GM12865 (cell line): ENCODE measurements around the gene LHCGR.

ENCODE experiments used
- DNase-seq: peaks from one replicate; pipeline ENCODE4 v3.0.0; 2010; ENCODE audit warnings: low read depth
- H3K4me3 ChIP-seq: 2 replicates; pipeline ENCODE4 v1.5.1; 2011; ENCODE audit warnings: mild to moderate bottlenecking, low read depth, low read length, control low read depth
- CTCF ChIP-seq: IDR thresholded peaks from 2 replicates; pipeline ENCODE4 v1.5.1; 2011; ENCODE audit warnings: low read length, control low read depth, low read depth, inconsistent platforms; ENCODE audit not compliant: insufficient read depth; ENCODE audit errors: missing control alignments

Gene LHCGR

DNA sequence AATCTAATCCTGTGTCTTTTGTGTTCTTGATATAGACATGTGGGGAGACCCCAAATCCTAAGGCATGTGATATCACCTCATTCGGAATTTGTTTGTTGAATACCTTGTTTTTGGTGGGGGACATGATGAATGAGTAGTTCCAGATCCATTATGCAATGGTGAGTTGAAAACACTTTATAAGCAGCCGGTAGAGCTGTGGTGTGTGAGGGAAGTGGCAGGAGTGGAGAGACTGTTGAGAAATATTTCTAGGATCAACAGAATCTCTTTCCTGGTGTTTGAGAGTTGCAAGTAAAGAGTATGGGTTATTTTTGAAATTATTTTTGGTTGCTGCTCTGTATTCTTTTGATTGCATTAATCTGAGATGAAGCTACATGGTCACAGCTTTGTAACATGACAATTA lies 34.4 kb downstream of the LHCGR start:
- no peak for DNase-seq
- no peak overlapping the region for H3K4me3 ChIP-seq
- no peak for TF ChIP-seq CTCF

DNA sequence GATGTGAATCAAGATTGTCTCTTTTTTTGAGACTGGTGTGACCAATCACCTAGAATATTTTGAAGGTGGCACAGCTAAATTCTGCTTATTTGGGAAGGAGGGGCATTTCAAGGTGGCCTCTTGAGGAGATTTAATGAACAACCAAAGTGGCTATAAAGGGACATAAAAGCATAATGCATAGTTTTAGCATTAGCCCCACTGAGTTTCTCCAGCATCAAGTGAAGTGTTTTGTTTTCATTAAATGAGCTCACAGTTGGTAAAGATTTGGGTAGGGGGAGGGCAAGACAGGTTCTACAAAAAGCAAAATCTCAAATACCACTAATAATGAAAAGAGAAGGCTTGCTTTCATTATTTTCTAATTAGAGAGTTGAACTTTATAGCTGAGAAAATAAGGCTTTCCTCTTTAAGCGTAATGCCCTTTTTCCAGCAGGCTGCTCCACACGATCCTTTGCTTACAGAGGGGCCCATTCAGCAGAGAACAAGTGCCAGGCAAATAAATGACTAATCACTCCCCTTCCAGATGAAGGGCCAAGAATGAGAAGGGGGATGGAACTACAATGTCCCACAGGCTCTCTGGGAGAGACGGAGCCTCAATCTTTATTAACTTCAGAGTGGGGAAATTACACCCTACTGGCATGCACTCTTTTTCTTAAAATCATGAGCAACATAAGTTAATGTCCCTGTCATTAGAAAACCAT lies 35.9 kb downstream of the LHCGR start:
- no peak for TF ChIP-seq CTCF

DNA sequence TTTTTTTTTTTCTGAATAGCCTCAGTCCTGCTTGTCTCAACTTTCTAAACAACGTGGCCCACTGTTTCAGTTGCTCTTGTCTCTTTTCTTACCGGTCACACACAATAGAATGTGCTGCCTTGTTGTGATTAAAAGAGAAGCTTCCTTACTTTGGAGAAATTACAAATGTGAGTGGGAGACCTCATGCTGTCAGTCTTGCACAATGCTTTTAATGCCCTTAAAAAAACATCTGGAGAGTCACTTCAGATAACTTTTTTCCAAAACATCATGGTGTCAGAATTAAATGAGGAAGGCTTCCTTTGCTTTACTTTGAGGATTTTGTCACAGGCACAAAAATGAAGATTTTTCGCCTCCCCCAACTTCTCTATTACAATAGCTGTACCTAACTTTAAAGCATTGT lies 37.7 kb downstream of the LHCGR start:
- no peak for TF ChIP-seq CTCF
- no peak for DNase-seq
- no peak overlapping the region for H3K4me3 ChIP-seq

More for the DNA sequence above, 35.9 kb downstream of the LHCGR start:
- H3K4me3 ChIP-seq = no peak overlapping the region
- no peak for DNase-seq

DNA sequence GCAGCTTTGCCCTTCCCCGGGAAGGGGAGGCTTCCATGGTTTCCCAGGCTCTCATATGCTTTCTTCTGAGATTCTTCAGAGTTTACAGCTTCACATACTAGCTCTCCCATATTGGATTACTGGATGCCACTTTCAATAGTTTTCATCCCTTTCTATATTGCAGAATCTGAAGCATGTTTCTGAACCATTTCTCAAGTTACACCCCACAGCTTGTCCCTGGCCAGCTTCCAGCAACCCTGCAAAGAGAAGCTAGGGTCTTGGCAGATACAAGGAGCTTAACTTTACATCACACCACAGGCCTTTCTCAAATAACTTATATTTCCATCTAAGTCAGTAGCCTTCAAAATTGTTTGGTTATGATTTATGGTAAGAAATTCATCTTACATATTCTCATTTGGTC lies 39.6 kb downstream of the LHCGR start:
- H3K4me3 ChIP-seq = no peak overlapping the region
- TF ChIP-seq CTCF = no peak
- DNase-seq = no peak

GRCh38 chr2:48715042-48715899 lies 40.3 kb downstream of the LHCGR start:
- no peak overlapping the region for H3K4me3 ChIP-seq
- no peak for DNase-seq
- no peak for TF ChIP-seq CTCF

DNA sequence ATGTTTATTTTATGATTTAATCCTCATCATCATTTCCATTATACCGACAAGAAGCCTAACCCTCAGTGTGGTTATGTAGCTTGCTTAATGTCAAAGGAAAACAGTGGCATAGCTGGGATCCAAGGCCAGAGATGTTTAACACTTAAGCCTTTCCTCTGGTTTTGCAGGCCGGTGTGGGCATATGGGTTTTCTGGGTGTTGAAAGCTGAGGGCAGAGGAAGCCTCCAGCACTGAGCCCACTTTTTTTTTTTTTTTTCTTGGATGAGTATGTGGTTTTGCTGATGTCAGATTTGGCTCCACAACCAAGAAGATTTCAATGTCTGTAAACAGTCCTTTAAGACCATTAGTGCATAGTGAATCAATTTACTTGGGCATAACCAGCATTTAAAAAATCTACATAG lies 41.3 kb downstream of the LHCGR start:
- no peak for DNase-seq
- TF ChIP-seq CTCF = no peak
- H3K4me3 ChIP-seq = no peak overlapping the region

- TF ChIP-seq CTCF = no peak
- DNase-seq = no peak
- no peak overlapping the region for H3K4me3 ChIP-seq
These were observed 41.9 kb downstream of the LHCGR start for GRCh38 chr2:48713647-48714046.
